ENCODE data around the gene DHX29. TPM values are rescaled to one million over a fixed set of nuclear protein-coding genes. Genes with fewer than 3 reads are reported as not detected.

The DHX29 gene
- total RNA-seq, 2 donors from 2014 or later, result 20.8 to 24.6 TPM

DNA sequence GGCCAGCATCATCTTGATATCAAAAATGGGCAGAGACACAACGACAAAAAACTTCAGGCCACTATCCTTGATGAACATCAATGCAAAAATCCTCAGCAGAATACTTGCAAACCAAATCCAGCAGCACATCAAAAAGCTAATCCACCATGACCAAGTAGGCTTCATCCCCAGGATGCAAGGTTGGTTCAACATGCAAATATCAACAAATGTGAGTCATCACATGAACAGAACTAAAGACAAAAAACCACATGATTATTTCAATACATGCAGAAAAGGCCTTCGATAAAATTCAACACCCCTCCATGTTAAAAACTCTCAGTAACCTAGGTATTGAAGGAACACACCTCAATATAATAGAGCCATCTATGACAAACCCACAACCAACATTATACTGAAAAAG lies 8.8 kb upstream of the DHX29 start:
- DNase-seq, result no peak
- Histone ChIP-seq H3K27ac (no peak overlapping the region), H3K9me3 (no peaks in the 10 kb centered on the region), H3K4me3 (no peak overlapping the region), H3K36me3 (no peaks in the 10 kb centered on the region), H3K9ac (ENCODE audit: low read depth in 2 of 2, low read length in 2 of 2) (no peak overlapping the region), H3K4me1 (no peaks in the 10 kb centered on the region), H3K27me3 (no peaks in the 10 kb centered on the region)
- TF ChIP-seq CTCF (IDR thresholded peaks at IDR 0.05), result no peak
- intact Hi-C loops (cut with DNase I), result no loop called here

- peaks cover 3% of the 10 kb centered on the region for H3K4me1 ChIP-seq
Observed at GRCh38 chr5:55313870-55314617, 6.5 kb upstream of the DHX29 start.

DNA sequence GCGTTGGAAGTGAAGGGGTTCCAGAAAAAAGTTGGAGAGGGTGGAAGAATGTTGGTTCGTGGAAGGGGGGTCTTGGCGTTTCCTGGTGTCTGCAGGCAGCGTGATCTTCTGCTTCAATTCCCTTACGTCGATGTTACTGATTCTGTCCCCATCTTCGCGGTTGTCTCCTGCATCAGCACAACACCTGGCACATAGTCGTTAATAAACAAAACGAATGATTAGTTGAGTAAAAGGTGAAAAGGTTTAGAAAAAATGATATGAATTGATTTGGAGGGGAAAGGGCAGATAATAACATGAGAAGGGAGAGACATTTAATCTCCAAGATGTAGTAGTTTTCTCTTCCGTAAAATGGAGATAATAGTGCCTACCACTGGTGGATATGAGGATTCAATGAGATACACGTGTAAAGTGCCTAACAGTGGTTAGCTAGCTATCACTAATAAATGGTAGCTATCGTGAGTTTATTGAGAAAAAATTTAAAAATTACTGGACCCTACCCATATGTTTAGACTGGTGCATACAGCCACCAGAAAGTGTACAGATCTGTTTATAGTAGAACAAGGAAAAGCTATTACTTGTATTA lies 851 bp upstream of the DHX29 start:
- H3K27ac ChIP-seq, result peak overlapping the region; percentile 92
- peak; percentile 35 for DNase-seq
- peak overlapping the region; percentile 46 to 79 for H3K9ac ChIP-seq (ENCODE audit: low read depth in 2 of 2, low read length in 2 of 2)
- no peaks in the 10 kb centered on the region for H3K36me3 ChIP-seq
- intact Hi-C loops (cut with DNase I), result loop anchor here (5.0 kb wide), 1 partner anchor 76 kb away; the partner anchor contains the start of gene CCNO
- H3K4me1 ChIP-seq, result peaks cover 11% of the 10 kb centered on the region
- H3K4me3 ChIP-seq, result peak overlapping the region; percentile 78
- H3K9me3 ChIP-seq, result no peaks in the 10 kb centered on the region
- no peak for TF ChIP-seq CTCF (IDR thresholded peaks at IDR 0.05)
- H3K27me3 ChIP-seq, result no peaks in the 10 kb centered on the region

More at GRCh38 chr5:55313870-55314617, 6.5 kb upstream of the DHX29 start:
- Histone ChIP-seq H3K9ac (ENCODE audit: low read depth in 2 of 2, low read length in 2 of 2) (no peak overlapping the region), H3K27me3 (no peaks in the 10 kb centered on the region), H3K9me3 (no peaks in the 10 kb centered on the region), H3K4me3 (no peak overlapping the region), H3K36me3 (no peaks in the 10 kb centered on the region), H3K27ac (no peak overlapping the region)
- intact Hi-C loops (cut with DNase I), result no loop called here
- no peak for DNase-seq
- TF ChIP-seq CTCF (IDR thresholded peaks at IDR 0.05), result no peak

GRCh38 chr5:55306641-55307382 lies 682 bp downstream of the DHX29 start:
- no peak for TF ChIP-seq CTCF (IDR thresholded peaks at IDR 0.05)
- peak overlapping the region; percentile 92 for H3K27ac ChIP-seq
- no peaks in the 10 kb centered on the region for H3K27me3 ChIP-seq
- peak overlapping the region; percentile 79 to 96 for H3K9ac ChIP-seq (ENCODE audit: low read depth in 2 of 2, low read length in 2 of 2)
- intact Hi-C loops (cut with DNase I), result loop anchor here (5.0 kb wide), 1 partner anchor 75 kb away; the partner anchor contains the start of gene CCNO
- H3K9me3 ChIP-seq, result no peaks in the 10 kb centered on the region
- DNase-seq, result no peak
- H3K36me3 ChIP-seq, result no peaks in the 10 kb centered on the region
- H3K4me1 ChIP-seq, result peaks cover 11% of the 10 kb centered on the region
- peak overlapping the region; percentile 78 for H3K4me3 ChIP-seq

GRCh38 chr5:55305345-55305744 lies 2.1 kb downstream of the DHX29 start:
- H3K4me1 ChIP-seq, result peaks cover 11% of the 10 kb centered on the region
- H3K36me3 ChIP-seq, result no peaks in the 10 kb centered on the region
- no peak overlapping the region for H3K27ac ChIP-seq
- no peak overlapping the region for H3K9ac ChIP-seq (ENCODE audit: low read depth in 2 of 2, low read length in 2 of 2)
- no peak for TF ChIP-seq CTCF (IDR thresholded peaks at IDR 0.05)
- H3K4me3 ChIP-seq, result no peak overlapping the region
- no peaks in the 10 kb centered on the region for H3K27me3 ChIP-seq
- intact Hi-C loops (cut with DNase I), result loop anchor here (5.0 kb wide), 1 partner anchor 73 kb away; the partner anchor contains the start of gene CCNO
- DNase-seq, result no peak
- H3K9me3 ChIP-seq, result no peaks in the 10 kb centered on the region
